LHCN-M2 (cell line): ENCODE measurements around the gene ABR. TPM values are rescaled to one million over a fixed set of nuclear protein-coding genes. Genes with fewer than 3 reads are reported as not detected.

Source experiments
- DNase-seq: peaks from one replicate; pipeline ENCODE4 v3.0.0-alpha.2; 2012; ENCODE audit warnings: low read depth
- total RNA-seq: library from RNA; depleted of rRNA; stranded (reverse); fragments of >200 nt; gene quantifications from 2 replicates; pipeline ENCODE4 v1.2.3, GENCODE V29; 2014

ABR gene
- total RNA-seq, 1 experiment from 2014 or later, result 79.6 TPM

GRCh38 chr17:1097972-1098744 lies 81.6 kb downstream of the ABR start:
- DNase-seq, result peak; percentile 53

GRCh38 chr17:1096215-1096614 lies 83.6 kb downstream of the ABR start:
- DNase-seq, result no peak

DNA sequence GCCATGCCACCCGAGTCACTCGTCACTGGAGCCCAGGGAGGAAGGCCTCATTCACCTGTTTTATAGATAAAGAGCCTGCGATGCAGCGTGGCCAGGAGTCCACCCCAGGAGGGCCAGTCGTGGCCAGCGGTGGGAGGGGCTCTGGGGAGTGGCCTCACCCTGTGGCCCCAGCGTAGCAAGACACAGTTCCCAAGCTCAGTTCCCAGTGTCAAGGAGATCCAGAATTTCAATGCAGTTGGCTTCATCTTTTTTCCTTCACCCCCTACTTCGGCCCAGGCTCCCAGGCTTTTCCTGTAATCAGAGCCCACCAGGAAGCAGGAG lies 84.0 kb downstream of the ABR start:
- DNase-seq, result no peak

- no peak for DNase-seq
Measured at GRCh38 chr17:1095090-1095852, 84.5 kb downstream of the ABR start.

DNA sequence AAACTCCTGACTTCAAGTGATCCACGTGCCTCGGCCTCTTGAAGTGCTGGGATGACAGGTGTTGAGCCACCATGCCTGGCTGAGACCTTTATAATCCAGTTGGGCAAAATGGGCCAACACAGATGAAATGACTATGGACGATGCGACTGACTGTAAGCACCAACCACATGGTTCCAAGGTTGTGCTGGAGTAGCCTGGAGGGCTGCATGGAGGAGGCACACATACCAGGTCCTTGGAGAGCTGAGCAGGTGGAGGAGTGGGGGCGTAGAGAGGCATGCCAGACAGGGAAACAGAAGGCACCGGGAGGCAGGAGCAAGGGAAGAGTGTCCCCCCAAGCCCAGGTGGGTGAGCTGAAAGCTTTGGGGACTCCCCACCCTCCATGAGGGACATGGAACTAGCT lies 85.2 kb downstream of the ABR start:
- no peak for DNase-seq

- no peak for DNase-seq
Measured at GRCh38 chr17:1091900-1092299, 87.9 kb downstream of the ABR start.

DNA sequence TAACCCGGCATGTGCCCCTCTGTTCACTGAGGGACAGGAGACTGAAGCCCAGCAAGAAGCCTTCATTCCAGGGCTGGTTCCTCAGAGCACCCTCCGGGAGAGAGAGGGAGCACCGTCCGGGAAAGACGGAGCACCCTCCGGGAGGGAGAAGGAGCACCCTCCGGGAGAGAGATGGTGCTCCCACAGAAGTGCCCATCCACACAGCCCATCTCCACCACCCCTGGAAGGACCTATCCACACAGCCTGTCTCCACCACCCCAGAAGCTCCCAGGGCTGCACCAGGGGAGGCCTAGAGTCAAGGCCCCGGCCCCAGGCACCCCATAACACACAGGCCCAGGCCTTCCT lies 88.6 kb downstream of the ABR start:
- DNase-seq, result no peak

DNA sequence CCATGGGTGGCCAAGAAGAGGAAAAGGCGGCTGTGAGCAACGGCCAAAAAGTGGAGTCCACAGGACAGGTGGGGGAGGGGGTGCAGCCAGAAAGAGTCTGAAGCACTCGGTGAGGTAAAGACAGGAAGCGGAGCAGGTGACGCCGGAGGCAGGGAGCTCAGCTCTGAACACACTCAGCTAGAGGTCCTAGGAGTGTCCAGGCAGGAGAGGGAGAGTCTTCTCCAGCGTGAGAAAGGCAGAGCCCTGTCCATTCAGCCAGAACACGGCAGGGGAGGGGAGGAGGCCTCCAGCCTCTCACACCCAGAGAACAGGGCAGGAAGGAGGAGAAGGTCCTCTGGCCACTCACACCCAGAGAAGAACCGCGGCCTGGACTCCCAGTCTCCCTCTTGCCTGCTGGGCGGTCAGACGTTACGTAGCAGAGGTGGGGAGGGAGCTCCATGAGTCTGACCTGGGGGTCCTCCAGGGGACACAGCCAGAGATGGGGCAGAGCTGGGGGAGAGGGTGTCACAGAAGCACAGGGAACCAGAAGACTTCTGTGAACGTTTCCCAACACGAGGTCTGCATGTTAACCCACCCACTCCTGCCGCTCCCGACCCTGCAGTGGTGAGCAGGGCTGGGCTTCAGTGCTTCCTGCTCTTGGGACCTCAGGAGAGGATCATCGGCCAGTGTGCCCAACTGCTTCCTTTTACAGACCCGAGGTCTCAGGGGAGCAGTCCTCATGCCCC lies 89.2 kb downstream of the ABR start:
- DNase-seq, result no peak

- no peak for DNase-seq
Measured at GRCh38 chr17:1089915-1090314, 89.9 kb downstream of the ABR start.

DNA sequence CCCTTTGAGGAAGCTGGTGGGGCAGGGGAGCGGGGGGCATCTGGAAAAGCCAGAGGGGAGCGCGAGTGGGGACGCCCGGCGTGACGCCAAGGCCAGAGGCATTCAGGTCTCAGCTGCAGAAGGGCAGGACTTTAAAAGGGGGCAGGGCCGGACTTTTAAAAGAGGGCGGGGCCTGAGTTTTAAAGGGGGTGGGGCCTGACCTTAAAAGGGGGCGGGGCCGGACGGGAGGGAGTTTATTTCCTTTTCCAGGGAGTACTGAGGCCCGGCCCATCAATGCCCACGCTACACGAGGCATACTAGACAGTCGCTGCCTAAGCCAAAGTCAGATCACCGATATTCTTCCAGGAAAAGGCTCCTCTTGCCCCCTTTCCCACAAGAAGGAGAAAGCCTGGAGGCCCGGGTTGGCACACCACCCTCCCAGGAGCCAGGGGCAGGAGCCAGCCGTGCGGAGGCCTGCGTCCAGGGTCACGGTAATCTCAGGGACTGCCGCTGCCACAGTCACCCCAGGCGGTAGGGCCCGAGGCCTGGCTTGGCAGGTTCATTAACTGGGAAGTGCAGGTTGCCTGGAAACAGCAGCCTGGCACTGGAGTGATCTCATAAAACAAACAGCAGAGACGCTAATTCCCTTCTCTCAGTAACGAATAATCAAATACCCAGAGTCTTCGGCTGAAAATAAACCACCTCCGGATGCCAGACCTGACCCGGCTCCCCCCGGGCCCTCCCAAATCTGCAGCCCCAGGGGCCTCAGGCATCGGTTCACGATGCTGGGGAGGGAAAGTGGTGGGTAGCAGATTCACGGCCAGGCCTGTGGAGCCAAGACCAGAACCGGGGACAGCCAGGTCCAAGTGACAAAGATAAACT lies 92.2 kb downstream of the ABR start:
- no peak for DNase-seq

- DNase-seq, result no peak
Measured at GRCh38 chr17:1083451-1084187, 96.2 kb downstream of the ABR start.

DNA sequence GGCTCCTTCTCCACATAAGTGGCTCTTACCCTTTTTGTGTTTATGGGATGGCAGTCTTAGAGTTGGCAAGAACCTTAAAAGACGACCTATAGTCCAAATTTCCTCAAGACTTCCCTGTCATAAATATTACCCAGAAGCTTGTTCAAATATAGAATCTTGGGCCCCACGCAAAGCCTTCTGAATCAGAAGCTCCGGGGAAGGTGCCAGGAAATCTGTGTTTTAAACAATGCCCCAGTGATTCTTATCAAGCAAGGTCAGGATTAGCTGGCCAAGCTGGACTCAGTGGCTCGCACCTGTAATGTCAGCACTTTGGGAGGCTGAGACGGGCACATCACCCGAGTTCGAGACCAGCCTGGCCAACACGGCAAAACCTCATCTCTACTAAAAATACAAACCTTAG lies 97.2 kb downstream of the ABR start:
- no peak for DNase-seq

- no peak for DNase-seq
Measured at GRCh38 chr17:1078831-1079561, 100.8 kb downstream of the ABR start.

- DNase-seq, result no peak
Measured at GRCh38 chr17:1077986-1078711, 101.6 kb downstream of the ABR start.

- no peak for DNase-seq
Measured at GRCh38 chr17:1077581-1077985, 102.2 kb downstream of the ABR start.

DNA sequence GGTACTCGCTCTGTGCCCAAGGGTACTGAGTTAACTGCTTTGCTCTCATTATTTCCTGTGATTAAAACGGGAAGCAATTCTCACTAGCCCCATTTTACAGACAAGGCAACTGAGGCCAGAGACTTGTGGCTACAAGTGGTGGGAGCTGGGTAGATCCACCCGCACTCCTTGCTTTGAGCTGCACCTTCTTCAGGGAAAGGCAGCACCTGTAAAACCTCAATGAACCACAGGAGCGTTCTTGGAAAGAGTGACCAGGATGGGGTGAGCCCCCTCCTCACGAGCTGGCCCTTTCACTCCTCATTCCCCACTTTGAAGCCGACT lies 102.8 kb downstream of the ABR start:
- DNase-seq, result no peak

DNA sequence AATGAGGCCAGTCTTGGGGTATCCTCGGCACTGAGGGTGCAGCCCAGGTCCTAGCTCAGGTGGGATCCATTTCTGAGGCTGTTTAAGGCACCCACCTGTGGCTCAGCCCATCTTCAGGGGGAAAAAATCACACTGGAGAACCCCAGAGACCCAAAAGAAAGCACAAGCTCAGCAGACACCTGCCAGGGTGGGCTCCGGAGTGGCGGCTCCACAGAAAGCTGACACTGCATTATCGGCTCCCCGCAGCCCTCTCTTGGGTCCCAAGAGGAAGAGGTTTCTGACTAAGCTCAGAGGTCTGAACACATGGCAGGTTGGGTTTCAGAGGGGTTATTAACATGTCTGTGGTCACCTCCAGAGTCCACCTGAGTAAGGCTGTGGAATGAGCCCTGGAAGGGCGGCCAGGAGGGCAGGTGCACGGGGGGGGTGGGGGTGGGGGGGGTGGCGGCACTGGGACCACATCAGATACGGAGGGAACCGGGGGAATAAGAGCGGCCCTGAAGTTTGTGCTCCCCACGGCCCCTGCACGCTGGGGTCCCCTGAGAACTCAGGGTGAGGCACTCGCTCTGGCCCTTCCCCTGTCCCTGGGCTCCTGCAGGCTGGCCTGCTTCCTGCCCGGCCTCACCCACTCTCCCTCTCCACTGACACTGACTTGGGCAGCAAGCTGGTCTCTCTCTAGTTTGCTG lies 103.3 kb downstream of the ABR start:
- no peak for DNase-seq

- DNase-seq, result no peak
Measured at GRCh38 chr17:1074886-1075605, 104.7 kb downstream of the ABR start.
